ENCODE results near the gene SOD1.

SOD1 gene

DNA sequence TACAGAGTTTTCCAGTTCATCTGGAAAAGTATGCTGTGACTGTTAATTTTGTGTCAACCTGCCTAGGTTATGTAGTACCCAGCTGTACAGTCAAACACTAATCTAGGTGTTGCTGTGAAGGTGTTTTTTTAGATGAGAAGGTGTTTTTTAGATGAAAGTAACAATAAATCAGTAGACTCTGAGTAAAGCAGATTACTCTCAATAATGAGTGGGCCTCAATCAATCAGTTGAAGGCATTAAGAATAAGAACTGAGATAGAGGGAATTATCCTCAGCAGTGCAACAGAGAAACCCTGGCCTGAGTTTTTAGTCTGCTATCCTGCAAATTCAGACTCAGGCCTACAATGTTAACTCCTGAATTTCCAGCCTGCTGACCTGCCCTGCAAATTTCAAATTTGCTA is 39.0 kb downstream of the SOD1 start:
- H3K9me3 ChIP-seq = no peaks in the 10 kb centered on the region
- TF ChIP-seq CTCF (IDR thresholded peaks at IDR 0.05) = no peak
- no peak overlapping the region for H3K27ac ChIP-seq
- no peaks in the 10 kb centered on the region for H3K4me1 ChIP-seq
- no peak overlapping the region for H3K4me3 ChIP-seq
- peaks cover 46 to 76% (median 72%) of the 10 kb centered on the region in 3 donors for H3K36me3 ChIP-seq
- intact Hi-C loops (cut with DNase I; ENCODE audit: low total_unique reads) = no loop called here
- no peaks in the 10 kb centered on the region for H3K27me3 ChIP-seq
- no peak for DNase-seq

DNA sequence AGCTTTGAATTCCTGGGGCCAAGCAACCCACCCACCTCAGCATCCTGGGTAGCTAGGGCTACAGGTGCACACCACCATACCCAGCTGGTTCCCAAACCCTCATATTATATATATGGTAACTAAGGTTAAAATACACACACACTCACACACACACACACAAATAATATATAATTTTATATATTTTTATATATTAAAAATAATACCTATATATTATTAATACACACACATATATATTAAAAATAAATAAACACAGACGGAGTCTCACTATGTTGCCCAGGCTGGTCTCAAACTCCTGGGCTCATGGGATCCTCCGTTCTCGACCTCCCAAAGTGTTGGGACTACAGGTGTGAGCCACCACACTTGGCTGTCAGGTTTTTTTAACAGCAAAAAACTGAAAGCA is 40.5 kb downstream of the SOD1 start:
- Histone ChIP-seq H3K27me3 (no peaks in the 10 kb centered on the region), H3K4me1 (no peaks in the 10 kb centered on the region), H3K4me3 (no peak overlapping the region), H3K9me3 (no peaks in the 10 kb centered on the region), H3K36me3 (peaks cover 31 to 62% (median 59%) of the 10 kb centered on the region in 3 donors), H3K27ac (no peak overlapping the region)
- intact Hi-C loops (cut with DNase I; ENCODE audit: low total_unique reads) = no loop called here
- no peak for TF ChIP-seq CTCF (IDR thresholded peaks at IDR 0.05)
- no peak for DNase-seq

- Histone ChIP-seq H3K27me3 (no peaks in the 10 kb centered on the region), H3K36me3 (peaks cover 8 to 19% (median 14%) of the 10 kb centered on the region in 3 donors), H3K4me1 (peaks cover 0 to 49% (median 11%) of the 10 kb centered on the region in 4 donors), H3K4me3 (no peak overlapping the region), H3K27ac (no peak overlapping the region), H3K9me3 (no peaks in the 10 kb centered on the region)
- DNase-seq = no peak
- no peak for TF ChIP-seq CTCF (IDR thresholded peaks at IDR 0.05)
- intact Hi-C loops (cut with DNase I; ENCODE audit: low total_unique reads) = no loop called here
Observed at GRCh38 chr21:31706562-31706961, 47.1 kb downstream of the SOD1 start.

DNA sequence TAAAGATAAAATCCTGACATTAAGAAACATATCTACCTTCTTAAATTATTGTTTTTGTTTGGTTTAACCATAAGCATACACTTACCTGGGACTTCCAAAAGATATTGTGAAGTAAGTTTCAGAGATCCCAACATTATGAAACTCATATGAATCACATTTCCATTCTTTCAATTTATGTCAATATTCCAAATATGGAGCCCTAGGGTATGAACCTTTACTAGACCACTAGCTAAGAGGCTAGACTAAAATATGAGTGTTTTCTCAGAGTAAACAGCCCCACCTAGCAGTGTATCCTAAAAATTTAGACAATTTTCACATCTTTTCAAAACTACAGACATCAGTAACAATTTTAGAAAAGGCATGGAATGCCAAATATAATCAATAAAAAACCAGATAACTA is 48.0 kb downstream of the SOD1 start:
- no peaks in the 10 kb centered on the region for H3K9me3 ChIP-seq
- intact Hi-C loops (cut with DNase I; ENCODE audit: low total_unique reads) = no loop called here
- H3K27ac ChIP-seq = no peak overlapping the region
- DNase-seq = no peak
- H3K4me1 ChIP-seq = peaks cover 0 to 58% (median 11%) of the 10 kb centered on the region in 4 donors
- no peak for TF ChIP-seq CTCF (IDR thresholded peaks at IDR 0.05)
- H3K27me3 ChIP-seq = no peaks in the 10 kb centered on the region
- peaks cover 0 to 10% (median 6%) of the 10 kb centered on the region in 3 donors for H3K36me3 ChIP-seq
- H3K4me3 ChIP-seq = no peak overlapping the region

- Histone ChIP-seq H3K4me1 (peaks cover 0 to 68% (median 17%) of the 10 kb centered on the region in 4 donors), H3K9me3 (no peaks in the 10 kb centered on the region), H3K27me3 (no peaks in the 10 kb centered on the region), H3K27ac (no peak overlapping the region), H3K36me3 (no peaks in the 10 kb centered on the region), H3K4me3 (no peak overlapping the region)
- intact Hi-C loops (cut with DNase I; ENCODE audit: low total_unique reads) = loop anchor here (2.0 kb wide), 1 partner anchor 74 kb away; no protein-coding TSS in a partner anchor
- no peak for TF ChIP-seq CTCF (IDR thresholded peaks at IDR 0.05)
- no peak for DNase-seq
Observed at GRCh38 chr21:31708541-31708940, 49.0 kb downstream of the SOD1 start.

GRCh38 chr21:31710586-31710985 is 51.1 kb downstream of the SOD1 start:
- no peaks in the 10 kb centered on the region for H3K9me3 ChIP-seq
- peaks cover 0 to 89% (median 28%) of the 10 kb centered on the region in 4 donors for H3K4me1 ChIP-seq
- no peak overlapping the region for H3K4me3 ChIP-seq
- TF ChIP-seq CTCF (IDR thresholded peaks at IDR 0.05) = no peak
- no peaks in the 10 kb centered on the region for H3K36me3 ChIP-seq
- H3K27me3 ChIP-seq = no peaks in the 10 kb centered on the region
- intact Hi-C loops (cut with DNase I; ENCODE audit: low total_unique reads) = no loop called here
- H3K27ac ChIP-seq = no peak overlapping the region
- DNase-seq = no peak
